HCT116 (cell line): ENCODE results near the gene SCN1B. TPM values are rescaled to one million over a fixed set of nuclear protein-coding genes. Genes with fewer than 3 reads are reported as not detected.

ENCODE experiments used
- ATAC-seq: fragments of 200-7000 bp; cut with Tn5 transposase; 2 replicates; pipeline ENCODE4 v1.9.1; 2020; ENCODE audit warnings: mild to moderate bottlenecking, moderate library complexity
- BruUV-seq: library from RNA; stranded (reverse); fragments of 400-500 nt; replicated peaks from 2 replicates; lab custom pipeline; 2021; lab: Mats Ljungman, UMichigan
- CTCF ChIA-PET: fragments of 300-600 bp; sonication (Branson Sonifier 250); formaldehyde crosslinking; loops from one replicate; lab custom pipeline; 2021; ENCODE audit warnings: antibody characterized with exemption; lab: Charles Lee
- POLR2A ChIA-PET: fragments of 300-600, 350-600 bp; sonication (Branson Sonifier 250); formaldehyde crosslinking; loops from one replicate; lab custom pipeline; 2021; ENCODE audit warnings: antibody characterized with exemption; lab: Charles Lee
- RAD21 ChIA-PET, 2 experiments: fragments of 300-600 bp; sonication (Branson Sonifier 250); formaldehyde crosslinking; loops; one replicate each; lab custom pipeline; 2023; ENCODE audit warnings: low total read pairs in 2 of 2; ENCODE audit not compliant: uncharacterized antibody in 2 of 2, unreplicated experiment in 2 of 2, low non-redundant PET in 1 of 2; lab: Charles Lee
- DNase-seq: peaks from one replicate; pipeline ENCODE4 v3.0.0-alpha.2; 2010; ENCODE audit warnings: low read depth, low spot score
- H2AFZ ChIP-seq: fragments of 200-600 bp; shearing (Covaris generic), sonication (generic); 2 replicates; pipeline ENCODE4 v1.6.1; 2017; ENCODE audit warnings: low read depth, mixed run types, mixed read lengths, antibody characterized with exemption, low read length; ENCODE audit not compliant: poor library complexity, severe bottlenecking
- H3K27ac ChIP-seq: 2 replicates; pipeline ENCODE4 v1.5.1; 2012; ENCODE audit warnings: low read depth, low read length
- H3K27me3 ChIP-seq: fragments of 200-600 bp; sonication (generic); 2 replicates; pipeline ENCODE4 v1.6.1; 2016; ENCODE audit warnings: mixed run types, low read length, mixed read lengths; ENCODE audit not compliant: insufficient read depth
- H3K36me3 ChIP-seq, 2 experiments: fragments of 200-500 bp in 1 of 2; fragments of 200-600 bp in 1 of 2; sonication (Bioruptor generic) in 1 of 2; sonication (generic) in 1 of 2; 2 replicates each; pipeline versions ENCODE4 v1.5.1 to v1.6.1; 2014 to 2016; ENCODE audit warnings: low read length in 2 of 2, inconsistent platforms in 1 of 2, mixed read lengths in 1 of 2, mixed run types in 1 of 2; ENCODE audit not compliant: insufficient read depth in 2 of 2, control insufficient read depth in 1 of 2
- H3K4me1 ChIP-seq, 2 experiments: fragments of 200-600 bp in 1 of 2; sonication (generic) in 1 of 2; 2 replicates each; pipeline versions ENCODE4 v1.5.1 to v1.6.1; 2012 to 2017; ENCODE audit warnings: low read length in 2 of 2, inconsistent platforms in 1 of 2, mild to moderate bottlenecking in 1 of 2, mixed read lengths in 1 of 2, mixed run types in 1 of 2, moderate library complexity in 1 of 2; ENCODE audit not compliant: insufficient read depth in 2 of 2, control insufficient read depth in 1 of 2
- H3K4me2 ChIP-seq: fragments of 200-600 bp; sonication (generic); 2 replicates; pipeline ENCODE4 v1.6.1; 2017; ENCODE audit warnings: mixed run types, low read length, mixed read lengths
- H3K4me3 ChIP-seq, 2 experiments: fragments of 200-600 bp in 1 of 2; sonication (generic) in 1 of 2; replicated peaks in 1 of 2; 2 replicates each; pipeline ENCODE4 v1.5.1; 2011 to 2016; ENCODE audit warnings: low read length in 2 of 2, control low read depth in 1 of 2, low read depth in 1 of 2, mild to moderate bottlenecking in 1 of 2, mixed read lengths in 1 of 2, mixed run types in 1 of 2
- H3K79me2 ChIP-seq: fragments of 200-600 bp; sonication (generic); 2 replicates; pipeline ENCODE4 v1.6.1; 2017; ENCODE audit warnings: mild to moderate bottlenecking, mixed run types, low read length, moderate library complexity, mixed read lengths; ENCODE audit not compliant: insufficient read depth
- H3K9ac ChIP-seq: fragments of 200-600 bp; sonication (generic); 2 replicates; pipeline ENCODE4 v1.6.1; 2016; ENCODE audit warnings: low read length, mixed read lengths
- H3K9me2 ChIP-seq: fragments of 200-600 bp; sonication (generic), shearing (Covaris generic); 2 replicates; pipeline ENCODE4 v1.6.1; 2017; ENCODE audit warnings: mixed run types, mild to moderate bottlenecking, moderate library complexity; ENCODE audit not compliant: insufficient read depth
- H3K9me3 ChIP-seq, 2 experiments: fragments of 200-500 bp in 1 of 2; fragments of 200-600 bp in 1 of 2; sonication (Bioruptor generic) in 1 of 2; sonication (generic) in 1 of 2; 2 replicates each; pipeline ENCODE4 v1.6.1; 2014 to 2017; ENCODE audit warnings: low read length in 2 of 2, mixed read lengths in 2 of 2, inconsistent platforms in 1 of 2, low read depth in 1 of 2, mild to moderate bottlenecking in 1 of 2, mixed run types in 1 of 2, moderate library complexity in 1 of 2; ENCODE audit not compliant: control insufficient read depth in 1 of 2, insufficient read depth in 1 of 2
- H4K20me1 ChIP-seq: fragments of 200-600 bp; sonication (generic), shearing (Covaris generic); 2 replicates; pipeline ENCODE4 v1.6.1; 2017; ENCODE audit warnings: mixed run types, mild to moderate bottlenecking, moderate library complexity; ENCODE audit not compliant: insufficient read depth
- ATF3 ChIP-seq: IDR thresholded peaks from 2 replicates; pipeline ENCODE4 v1.6.1; 2012
- CBX3 ChIP-seq: IDR thresholded peaks from 2 replicates; pipeline ENCODE4 v1.6.1; 2012; ENCODE audit warnings: low read depth
- CEBPB ChIP-seq: IDR thresholded peaks from 2 replicates; pipeline ENCODE4 v1.6.1; 2012; ENCODE audit warnings: low read depth
- EGR1 ChIP-seq: IDR thresholded peaks from 2 replicates; pipeline ENCODE4 v1.6.1; 2012; ENCODE audit warnings: low read depth
- FOSL1 ChIP-seq: IDR thresholded peaks from 2 replicates; pipeline ENCODE4 v1.6.1; 2012; ENCODE audit warnings: low read depth
- POLR2A ChIP-seq: IDR thresholded peaks from 2 replicates; pipeline ENCODE4 v1.7.0; 2011; ENCODE audit warnings: borderline replicate concordance; ENCODE audit not compliant: insufficient read depth, insufficient read length; ENCODE audit errors: extremely low read depth
- RAD21 ChIP-seq: IDR thresholded peaks from 2 replicates; pipeline ENCODE4 v1.6.1; 2012; ENCODE audit warnings: low read depth, mild to moderate bottlenecking
- REST ChIP-seq: IDR thresholded peaks from 2 replicates; pipeline ENCODE4 v1.6.1; 2012; ENCODE audit warnings: low read depth
- SP1 ChIP-seq: IDR thresholded peaks from 2 replicates; pipeline ENCODE4 v1.6.1; 2012; ENCODE audit warnings: low read depth
- SRF ChIP-seq: IDR thresholded peaks from 2 replicates; pipeline ENCODE4 v1.6.1; 2012; ENCODE audit warnings: low read depth
- ZBTB33 ChIP-seq: IDR thresholded peaks from 2 replicates; pipeline ENCODE4 v1.6.1; 2011; ENCODE audit warnings: mild to moderate bottlenecking, low read length, moderate library complexity; ENCODE audit not compliant: insufficient replicate concordance; ENCODE audit errors: extremely low read depth
- intact Hi-C: fragments of 100-400 bp; cut with micrococcal nuclease; formaldehyde crosslinking; loops from 2 replicates; pipeline ENCODE4 v1.10.0; 2022
- total RNA-seq: library from RNA; stranded (reverse); gene quantifications from one replicate; pipeline ENCODE4 v1.2.1, GENCODE V29; 2021; ENCODE audit not compliant: unreplicated experiment
- TF ChIP-seq, protein P1 (sequence below), 3 experiments: fragments of 200-600 bp in 1 of 3; sonication (generic) in 1 of 3; IDR thresholded peaks in 2 of 3; conservative IDR thresholded peaks in 1 of 3; 2 replicates each; pipeline ENCODE4 v1.5.1; 2012 to 2017; ENCODE audit warnings: low read depth in 2 of 3, low read length in 2 of 3, antibody characterized with exemption in 1 of 3, borderline replicate concordance in 1 of 3, control low read depth in 1 of 3, mild to moderate bottlenecking in 1 of 3, mixed read lengths in 1 of 3, mixed run types in 1 of 3, moderate library complexity in 1 of 3; ENCODE audit not compliant: insufficient read depth in 1 of 3

Gene SCN1B
- total RNA-seq, 1 experiment from 2014 or later, result 6.6 TPM

DNA sequence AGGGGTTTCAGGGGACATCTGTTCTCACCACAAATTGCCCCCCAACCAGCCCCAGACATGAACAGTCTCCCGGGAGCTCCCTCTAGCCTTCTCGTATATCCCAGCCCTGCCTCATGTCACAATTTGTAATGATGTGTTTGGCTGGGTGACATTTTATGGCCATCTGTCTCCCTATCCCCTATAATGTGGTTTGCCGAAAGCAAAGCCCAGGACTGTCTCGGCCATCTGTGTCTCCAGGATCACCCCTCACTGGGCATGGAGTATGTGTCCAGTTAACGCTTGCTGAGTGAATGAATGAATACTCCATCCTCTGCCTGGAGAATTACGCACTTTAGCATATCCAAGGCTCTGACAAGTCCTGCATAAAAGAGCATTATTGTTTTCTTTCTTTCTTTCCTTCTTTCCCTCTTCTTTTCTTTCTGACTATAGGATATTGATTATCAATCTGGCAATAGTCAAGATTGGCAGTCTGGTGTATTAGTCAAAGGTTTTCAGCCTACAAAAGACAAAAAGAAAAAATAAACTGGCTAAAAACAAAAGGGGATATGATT lies 26.3 kb downstream of the SCN1B start:
- H3K9me2 ChIP-seq, result no peaks in the 10 kb centered on the region
- H3K79me2 ChIP-seq, result no peaks in the 10 kb centered on the region
- H3K9ac ChIP-seq, result no peak overlapping the region
- no TSS peak for BruUV-seq
- no peak overlapping the region for H2AFZ ChIP-seq
- ChIA-PET CTCF (interaction anchor here (0.9 to 3.3 kb wide), 7 partner anchors 10 to 97 kb away, joined by 3 to 25 read pairs (median 12); partner anchors contain the start of gene FXYD5), POLR2A (no interaction called here), RAD21 (no interaction called here)
- H3K4me1 ChIP-seq, result peaks cover 0 to 8% of the 10 kb centered on the region in 2 experiments; a peak in 2 of 4 replicates
- no peak for DNase-seq
- no peaks in the 10 kb centered on the region for H3K9me3 ChIP-seq
- intact Hi-C loops, result no loop called here
- H3K36me3 ChIP-seq, result no peaks in the 10 kb centered on the region
- no peaks in the 10 kb centered on the region for H4K20me1 ChIP-seq
- H3K4me2 ChIP-seq, result no peak overlapping the region
- no peaks in the 10 kb centered on the region for H3K27me3 ChIP-seq
- H3K27ac ChIP-seq, result no peak overlapping the region
- H3K4me3 ChIP-seq, result no peak overlapping the region
- TF ChIP-seq CEBPB (no peak), RAD21 (no peak), SP1 (no peak), SRF (no peak), POLR2A (no peak), ATF3 (no peak), CBX3 (no peak), EGR1 (no peak), ZBTB33 (no peak), FOSL1 (no peak), REST (no peak)
- TF ChIP-seq, protein P1, sequence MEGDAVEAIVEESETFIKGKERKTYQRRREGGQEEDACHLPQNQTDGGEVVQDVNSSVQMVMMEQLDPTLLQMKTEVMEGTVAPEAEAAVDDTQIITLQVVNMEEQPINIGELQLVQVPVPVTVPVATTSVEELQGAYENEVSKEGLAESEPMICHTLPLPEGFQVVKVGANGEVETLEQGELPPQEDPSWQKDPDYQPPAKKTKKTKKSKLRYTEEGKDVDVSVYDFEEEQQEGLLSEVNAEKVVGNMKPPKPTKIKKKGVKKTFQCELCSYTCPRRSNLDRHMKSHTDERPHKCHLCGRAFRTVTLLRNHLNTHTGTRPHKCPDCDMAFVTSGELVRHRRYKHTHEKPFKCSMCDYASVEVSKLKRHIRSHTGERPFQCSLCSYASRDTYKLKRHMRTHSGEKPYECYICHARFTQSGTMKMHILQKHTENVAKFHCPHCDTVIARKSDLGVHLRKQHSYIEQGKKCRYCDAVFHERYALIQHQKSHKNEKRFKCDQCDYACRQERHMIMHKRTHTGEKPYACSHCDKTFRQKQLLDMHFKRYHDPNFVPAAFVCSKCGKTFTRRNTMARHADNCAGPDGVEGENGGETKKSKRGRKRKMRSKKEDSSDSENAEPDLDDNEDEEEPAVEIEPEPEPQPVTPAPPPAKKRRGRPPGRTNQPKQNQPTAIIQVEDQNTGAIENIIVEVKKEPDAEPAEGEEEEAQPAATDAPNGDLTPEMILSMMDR (IDR thresholded peaks at IDR 0.05 in 2 of 3, conservative IDR thresholded peaks at IDR 0.05 in 1 of 3; ENCODE audit: borderline replicate concordance in 1 of 3, insufficient read depth in 1 of 3, low read depth in 2 of 3, low read length in 2 of 3), result no peak
- no peak for ATAC-seq
